HG02852 (cell line): ENCODE data around the gene ARHGEF28.

Experiments used
- ATAC-seq: cut with Tn5 transposase; IDR thresholded peaks from one replicate; pipeline ENCODE4 v1.9.1; 2021; ENCODE audit warnings: mild to moderate bottlenecking, moderate library complexity; ENCODE audit not compliant: unreplicated experiment

Gene ARHGEF28

DNA sequence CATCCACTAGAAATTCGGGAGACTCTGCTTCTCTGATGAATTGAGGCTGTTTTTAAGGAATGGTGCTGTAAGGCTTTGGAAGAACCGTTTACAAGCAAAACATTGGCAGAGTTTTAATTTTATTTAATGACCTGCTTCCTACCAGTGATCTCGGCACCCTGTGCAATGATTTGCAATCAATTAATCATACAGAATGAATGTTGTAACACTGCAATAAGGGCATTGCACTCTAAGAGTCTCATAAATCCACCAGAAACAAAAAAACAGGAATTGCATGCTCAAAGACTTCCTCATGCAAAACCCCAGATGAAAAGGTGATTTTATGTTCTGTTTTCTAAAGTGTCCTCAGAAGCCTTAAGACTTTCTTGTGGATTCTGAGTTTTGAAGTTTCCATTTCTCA, 295.7 kb downstream of the ARHGEF28 start:
- ATAC-seq, result no peak

DNA sequence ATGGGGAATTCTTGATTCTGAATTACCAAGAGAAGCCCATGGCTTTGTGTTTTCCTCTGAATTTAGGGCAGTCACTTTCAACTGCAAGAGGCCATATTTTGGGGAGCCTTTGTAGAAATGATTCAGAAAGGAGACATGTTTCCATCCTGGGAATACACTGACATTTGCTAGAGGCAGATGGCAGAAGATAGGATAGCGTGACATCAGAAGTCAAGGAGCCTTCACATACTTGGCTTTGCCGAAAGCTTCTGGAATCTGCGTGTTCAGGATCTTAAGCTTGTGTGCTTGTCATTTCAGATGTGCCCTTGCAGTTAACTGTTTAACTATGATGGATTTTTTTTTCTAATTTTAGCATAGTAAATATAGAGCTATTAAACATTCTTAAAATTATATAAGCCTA, 296.2 kb downstream of the ARHGEF28 start:
- no peak for ATAC-seq

DNA sequence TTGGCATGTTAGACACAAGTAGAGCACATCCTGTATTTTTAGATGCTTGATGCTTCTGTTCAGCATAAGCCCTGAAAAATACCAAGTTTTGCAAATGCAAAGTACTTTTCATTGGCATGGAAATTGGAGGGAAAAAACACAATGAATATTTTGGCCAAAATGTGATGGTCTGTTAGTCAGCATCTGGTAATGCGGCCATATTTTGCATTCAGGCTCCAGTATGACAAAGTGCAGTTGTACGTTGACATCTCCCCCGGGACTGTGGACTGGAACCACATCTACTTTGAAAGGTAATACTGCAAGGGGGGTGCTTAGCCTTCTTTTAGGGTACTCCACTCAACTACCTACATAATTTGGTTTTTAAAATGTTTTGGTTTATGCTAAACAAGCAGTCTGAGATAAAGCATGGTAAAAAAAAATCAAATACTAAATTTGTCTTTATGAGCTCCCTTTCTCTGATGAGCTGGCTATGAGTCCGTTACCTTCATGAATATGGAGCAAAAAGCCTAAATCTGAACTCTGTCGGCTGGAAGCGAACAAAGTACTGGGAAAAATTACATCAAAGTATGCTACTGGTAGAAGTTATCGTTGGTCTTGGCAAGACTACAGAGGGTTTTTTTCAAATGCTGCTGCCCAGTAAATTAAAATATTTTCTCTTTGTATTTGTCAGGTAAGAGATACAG, 297.0 kb downstream of the ARHGEF28 start:
- no peak for ATAC-seq

DNA sequence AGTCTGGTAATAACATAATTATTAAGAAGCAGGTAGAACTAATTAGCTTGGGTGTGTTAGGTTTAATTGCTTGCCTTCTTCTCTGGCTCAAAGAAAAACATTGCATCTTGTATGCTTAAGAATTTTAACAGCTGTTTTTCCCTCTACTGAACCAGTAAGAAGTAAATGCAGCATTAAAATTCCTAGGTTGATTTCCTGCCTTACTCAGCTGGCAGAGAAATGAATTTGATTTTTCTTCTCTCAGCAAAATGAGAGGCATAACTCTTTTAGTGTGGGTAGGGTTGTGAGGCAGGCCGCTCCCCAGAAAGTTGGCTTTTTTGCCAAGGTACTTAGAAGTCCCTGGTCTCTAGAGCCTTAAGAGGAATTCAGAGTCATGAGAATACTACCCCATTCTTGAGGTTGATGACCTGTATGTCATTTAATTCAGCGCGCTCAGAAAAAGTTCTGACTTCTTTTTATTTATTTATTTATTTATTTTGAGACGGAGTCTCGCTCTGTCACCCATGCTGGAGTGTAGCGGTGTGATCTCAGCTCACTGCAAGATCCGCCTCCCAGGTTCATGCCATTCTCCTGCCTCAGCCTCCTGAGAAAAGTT, 302.6 kb downstream of the ARHGEF28 start:
- no peak for ATAC-seq

DNA sequence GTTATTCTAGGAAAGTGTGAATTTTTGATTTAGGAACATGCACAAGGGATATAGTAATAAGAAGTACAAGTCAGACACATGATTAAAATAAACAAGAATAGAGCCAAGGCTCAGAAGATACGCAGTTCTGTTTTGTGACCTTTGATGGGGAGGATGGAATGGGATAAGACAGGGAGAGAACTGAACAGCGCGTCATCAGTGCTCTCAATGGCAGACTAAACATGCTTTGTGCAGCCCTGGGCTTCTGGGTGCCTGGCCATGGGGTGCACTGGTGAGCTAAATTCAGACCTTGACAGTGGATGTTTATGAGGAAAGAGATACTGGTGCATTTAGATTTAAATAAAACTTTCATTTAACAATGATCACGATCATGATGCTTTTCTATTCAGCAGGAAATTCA, 309.7 kb downstream of the ARHGEF28 start:
- ATAC-seq, result no peak

DNA sequence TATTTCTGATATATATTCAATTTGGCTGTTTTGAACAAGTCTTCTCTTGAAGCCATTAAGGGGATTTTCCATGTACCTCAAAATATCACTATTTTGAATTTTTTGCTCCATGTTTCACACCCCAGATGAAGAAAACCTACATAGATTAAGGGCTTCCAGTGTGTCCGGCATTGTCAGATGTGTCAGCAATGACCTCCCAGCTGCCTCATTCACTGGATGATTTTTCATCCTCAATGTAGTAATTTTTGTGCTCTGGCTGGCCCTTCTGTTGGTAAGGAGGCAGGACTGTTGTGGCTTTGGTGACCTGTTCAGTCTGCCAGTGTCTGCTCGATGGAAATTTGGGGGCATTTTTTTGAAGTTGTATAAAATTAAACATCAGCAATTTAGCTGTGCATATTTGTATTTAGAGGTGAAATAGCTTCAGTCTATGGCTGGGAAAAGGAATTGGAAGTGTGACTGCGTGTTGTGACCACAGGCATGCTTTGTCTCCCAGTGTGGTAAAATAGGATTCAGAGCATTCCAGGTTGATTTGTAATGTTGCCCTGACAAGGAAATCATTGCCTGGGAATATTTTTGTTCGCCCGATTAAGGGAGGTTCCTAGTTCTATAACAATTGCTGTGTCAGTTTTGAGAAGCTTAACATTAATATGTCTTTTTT, 312.4 kb downstream of the ARHGEF28 start:
- ATAC-seq, result no peak

DNA sequence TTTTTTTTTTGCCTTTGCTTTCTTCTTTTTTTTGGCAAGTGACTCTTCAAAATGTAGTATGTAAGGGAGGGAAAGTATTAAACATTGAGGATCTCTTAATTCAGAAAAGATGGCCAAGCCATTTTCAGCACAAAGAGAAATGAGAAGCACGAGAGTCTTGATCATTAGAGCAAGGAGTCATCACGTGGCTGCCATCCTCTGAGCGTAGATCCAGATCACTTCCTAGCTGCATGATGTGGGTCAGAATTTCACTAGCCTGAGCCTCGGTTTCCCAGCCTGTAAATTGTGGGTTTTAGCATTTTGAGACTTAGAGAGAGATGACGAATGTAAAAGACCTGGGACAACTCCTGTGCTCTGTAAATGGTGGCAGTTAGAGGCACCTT, 312.9 kb downstream of the ARHGEF28 start:
- no peak for ATAC-seq

DNA sequence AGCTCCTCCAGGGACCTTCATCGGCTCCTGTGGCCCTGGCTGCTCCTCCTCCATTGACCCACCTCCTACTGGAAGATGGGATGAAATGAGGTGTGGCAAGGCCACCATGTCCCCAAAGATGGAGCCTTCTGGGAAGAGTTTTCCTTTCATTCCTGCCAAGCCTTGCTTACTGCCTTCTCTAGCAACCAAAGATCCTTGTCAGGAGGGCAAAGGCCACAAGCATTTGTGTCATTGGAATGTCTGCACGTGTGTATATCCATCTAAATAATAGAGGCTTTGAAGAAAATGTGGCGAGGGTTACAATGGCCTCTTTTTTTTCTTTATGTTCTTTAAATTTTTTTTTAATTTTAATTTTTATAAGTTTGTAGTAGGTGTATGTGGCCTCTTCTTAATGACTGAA, 313.6 kb downstream of the ARHGEF28 start:
- ATAC-seq, result no peak

DNA sequence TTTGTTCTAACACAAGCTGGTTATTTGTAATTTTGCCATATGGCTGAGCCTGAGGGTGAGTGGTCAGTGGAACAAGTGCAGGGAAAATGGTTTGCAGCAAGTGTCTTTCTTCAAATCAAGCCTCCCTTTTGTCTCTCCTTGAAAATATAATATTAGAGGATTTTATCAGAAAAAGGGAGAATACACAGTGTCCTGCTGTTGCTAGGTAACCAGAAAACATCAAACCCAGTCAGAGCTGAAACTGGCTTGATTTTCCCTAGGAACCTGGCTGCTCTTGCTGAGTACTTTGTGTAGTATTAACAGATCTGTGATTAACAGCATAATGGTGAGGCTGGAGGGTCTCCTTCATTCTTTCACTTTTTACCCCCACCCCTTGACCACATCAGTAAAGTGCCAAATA, 314.0 kb downstream of the ARHGEF28 start:
- ATAC-seq, result no peak

DNA sequence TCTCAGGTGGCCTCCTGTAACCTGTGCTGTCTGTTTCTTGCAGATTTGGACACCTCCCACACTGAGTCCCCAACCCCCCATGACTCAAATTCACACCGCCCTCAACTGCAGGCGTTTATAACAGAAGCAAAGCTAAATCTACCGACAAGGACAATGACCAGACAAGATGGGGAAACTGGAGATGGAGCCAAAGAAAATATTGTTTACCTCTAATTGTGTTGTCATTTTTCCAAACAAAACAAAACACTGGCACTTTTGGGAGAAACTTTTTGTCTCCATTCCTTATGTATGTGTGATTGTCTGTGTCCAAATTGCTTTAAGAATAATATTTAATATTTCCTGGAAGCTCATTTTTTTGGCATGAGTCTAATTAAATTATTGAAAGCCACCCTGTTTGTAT, 314.8 kb downstream of the ARHGEF28 start:
- no peak for ATAC-seq

DNA sequence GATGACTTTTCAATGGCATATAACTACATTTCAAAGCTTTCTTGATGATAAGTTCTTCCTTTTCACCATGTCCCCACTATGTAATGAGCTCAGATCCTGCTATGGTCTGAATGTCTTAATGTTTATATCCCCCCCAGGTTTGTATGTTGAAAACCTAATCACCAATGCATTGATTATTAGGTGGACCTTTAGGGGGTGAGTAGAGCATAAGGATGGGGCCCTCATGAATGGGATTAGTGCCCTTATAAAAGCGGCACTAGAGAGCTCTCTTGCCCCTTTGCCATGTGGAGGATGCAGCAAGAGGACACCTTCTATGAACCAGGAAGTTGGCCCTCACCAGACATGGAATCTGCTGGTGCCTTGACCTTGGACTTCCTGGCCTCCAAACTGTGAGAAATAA, 316.8 kb downstream of the ARHGEF28 start:
- ATAC-seq, result no peak

DNA sequence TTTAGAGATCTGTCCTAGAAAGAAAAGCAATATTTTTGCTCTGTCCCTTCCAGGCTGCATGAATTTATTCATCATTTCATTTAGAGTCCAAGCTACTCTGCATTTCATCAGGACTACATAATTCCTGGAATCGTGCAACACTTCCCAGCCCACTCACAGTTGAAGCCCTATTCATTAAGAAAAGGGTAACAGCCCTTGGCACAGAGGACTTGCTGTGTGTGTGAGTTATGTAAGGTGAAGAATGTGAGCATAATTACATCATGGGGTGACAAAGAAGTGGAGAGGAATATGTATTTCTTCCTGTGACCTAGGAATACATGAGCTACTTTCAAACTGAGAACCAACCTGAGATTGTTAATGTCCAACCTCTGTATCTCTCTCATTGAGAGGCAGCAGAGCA, 317.4 kb downstream of the ARHGEF28 start:
- no peak for ATAC-seq

DNA sequence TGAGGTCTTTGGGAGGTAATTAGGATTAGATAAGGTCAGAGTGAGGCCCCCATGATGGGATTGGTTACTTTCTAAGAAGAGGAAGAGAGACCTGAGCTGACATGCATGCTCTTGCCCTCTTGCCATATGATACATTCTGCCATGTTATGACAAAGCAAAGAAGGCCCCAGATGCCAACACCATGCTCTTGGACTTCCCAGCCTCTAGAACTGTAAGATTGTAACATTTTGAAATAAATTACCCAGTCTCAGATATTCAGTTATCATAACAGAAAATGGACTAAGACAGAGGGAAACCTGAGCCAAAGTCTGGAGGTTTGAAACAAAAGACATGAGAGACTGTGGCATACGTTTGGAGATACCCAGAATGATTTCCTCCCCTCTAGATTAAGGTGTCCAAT, 318.6 kb downstream of the ARHGEF28 start:
- ATAC-seq, result no peak

DNA sequence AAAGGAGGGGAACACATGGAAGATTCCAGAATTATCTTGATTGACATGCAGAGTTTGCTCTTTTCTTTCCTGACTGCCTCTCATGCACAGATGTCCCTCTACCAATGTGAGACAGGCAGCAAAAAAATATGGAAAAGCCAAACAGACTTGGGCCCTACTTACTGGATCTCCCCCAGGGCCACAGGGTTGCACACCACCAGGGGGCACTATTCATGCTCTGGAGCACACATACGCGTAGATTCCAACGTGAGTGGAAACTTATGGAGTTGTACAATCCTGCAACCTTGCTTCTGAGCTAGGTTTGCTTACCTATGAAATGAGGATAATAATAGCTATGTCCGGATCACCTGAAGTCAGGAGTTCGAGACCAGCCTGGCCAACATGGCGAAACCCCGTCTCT, 319.5 kb downstream of the ARHGEF28 start:
- ATAC-seq, result no peak

DNA sequence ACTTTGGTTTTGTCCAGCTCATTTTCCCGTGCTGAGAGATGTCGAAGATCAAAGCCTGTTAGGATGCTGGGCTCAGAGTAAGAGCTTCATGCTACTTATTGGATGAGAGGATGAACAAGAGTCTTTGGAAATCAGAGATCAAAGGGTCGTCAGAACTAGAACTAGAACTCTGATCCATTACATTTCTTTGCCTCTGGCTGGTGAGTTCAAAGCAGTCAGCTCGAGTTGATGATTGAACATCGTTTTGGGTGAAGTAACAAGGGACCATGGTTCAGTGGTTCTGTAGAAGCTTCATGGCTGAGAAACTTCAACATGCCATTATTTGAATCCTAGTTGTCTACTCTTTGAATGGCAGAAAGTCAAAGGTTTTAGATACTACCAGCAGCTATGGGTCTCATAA, 320.3 kb downstream of the ARHGEF28 start:
- no peak for ATAC-seq

DNA sequence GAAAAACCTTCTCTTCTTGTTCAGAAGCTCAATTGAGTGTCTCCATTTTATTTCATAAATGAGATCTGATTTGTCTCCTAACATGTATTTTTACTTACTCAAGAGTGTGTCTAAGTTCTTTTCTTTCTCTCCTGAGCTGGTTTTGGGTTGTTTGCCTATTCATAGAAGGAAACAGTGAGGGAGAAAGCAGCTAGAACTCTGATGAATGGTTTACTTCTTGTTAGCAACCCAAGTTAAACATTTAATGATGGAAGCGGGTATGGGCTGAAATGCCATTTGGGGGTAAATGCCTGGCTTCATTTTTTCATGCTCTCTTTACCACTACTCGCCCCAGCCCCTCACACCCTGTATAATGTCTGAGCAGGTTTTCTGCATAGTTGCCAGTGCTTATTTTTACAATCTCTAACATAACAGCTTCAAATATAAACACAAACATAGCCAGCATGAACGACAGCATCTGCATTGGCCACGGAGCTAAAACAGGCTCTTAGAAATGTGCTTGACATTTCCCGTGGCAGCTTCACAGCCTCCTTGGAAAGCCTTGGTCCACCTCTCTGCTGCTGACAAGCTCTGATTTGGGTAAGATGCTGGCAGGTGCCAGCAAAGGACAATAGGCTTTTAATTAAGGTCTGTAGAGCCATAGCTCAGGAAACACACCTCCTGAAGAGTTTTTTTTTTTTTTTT, 321.1 kb downstream of the ARHGEF28 start:
- no peak for ATAC-seq

DNA sequence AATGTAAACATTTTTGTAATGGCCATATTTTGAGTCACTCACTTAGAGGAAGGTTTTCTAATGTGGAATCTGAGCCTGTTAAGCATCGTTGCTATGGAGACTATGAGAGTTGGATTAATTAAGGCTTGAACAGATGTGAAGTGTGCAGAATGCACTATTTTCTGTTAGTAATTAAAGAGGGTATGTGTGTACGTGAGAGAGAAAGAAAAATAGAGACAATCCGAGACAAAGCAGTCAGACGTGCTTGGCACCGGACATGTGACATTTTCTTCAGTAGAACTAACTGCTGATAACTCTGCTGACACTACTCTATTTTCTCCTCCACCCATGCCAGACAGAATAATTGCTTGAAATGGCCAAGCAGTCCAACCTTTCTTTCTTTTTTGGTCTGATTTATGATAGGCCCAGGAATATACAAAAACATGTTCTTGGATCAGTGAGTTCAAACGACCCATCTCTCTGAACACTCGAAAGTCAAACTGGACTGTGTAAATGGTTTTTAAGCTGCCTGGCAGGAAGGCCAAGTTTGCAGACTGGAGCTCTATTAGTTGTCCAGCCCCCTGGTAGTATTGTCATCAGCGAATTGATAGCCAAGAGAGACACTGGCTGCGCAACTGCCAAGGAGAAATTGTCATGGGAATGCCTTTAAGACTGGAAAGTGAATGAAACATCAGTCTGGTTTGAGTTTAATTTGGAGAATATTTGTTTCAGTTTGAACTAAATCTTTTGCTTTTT, 322.1 kb downstream of the ARHGEF28 start:
- ATAC-seq, result no peak

DNA sequence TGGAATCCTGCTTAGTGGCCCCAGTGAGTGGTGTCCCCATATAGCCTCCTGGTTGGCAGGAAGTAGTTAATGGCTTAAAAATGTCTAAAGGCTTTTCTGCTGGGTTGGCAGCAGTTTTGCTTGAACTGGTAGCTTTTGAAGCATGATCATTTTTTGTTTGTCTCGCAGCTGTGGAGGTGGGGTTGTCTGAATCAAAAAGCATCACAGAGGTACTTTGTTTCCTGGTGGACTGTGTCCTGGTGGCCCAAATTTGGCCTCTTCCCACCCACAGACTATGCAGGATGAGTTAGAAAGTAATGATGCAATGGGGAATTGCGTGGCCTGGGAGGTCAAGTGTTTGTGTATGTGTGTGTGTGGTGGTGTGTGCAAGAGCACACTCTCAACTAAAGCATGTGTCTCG, 322.7 kb downstream of the ARHGEF28 start:
- no peak for ATAC-seq

DNA sequence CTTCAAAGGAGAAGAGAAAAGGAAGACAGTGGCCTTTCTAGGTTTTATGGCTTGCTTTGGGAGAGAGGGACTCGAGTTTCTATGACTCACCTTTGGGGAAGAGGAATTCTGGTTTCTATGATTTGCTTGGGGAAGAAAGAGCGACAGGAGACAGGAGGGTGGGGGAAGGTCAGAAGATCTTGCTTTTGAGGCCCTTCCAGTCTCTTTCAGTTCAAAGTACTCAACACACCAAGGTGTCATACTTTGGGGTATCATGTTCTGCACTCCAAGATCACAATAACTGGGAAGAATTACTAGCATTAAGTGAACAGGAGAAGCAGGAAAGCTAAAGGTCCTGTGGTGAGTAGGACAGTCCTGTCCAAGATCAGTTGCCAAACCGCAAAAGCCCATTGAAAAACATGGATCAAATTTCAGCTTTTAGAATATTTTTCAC, 324.5 kb downstream of the ARHGEF28 start:
- ATAC-seq, result no peak

DNA sequence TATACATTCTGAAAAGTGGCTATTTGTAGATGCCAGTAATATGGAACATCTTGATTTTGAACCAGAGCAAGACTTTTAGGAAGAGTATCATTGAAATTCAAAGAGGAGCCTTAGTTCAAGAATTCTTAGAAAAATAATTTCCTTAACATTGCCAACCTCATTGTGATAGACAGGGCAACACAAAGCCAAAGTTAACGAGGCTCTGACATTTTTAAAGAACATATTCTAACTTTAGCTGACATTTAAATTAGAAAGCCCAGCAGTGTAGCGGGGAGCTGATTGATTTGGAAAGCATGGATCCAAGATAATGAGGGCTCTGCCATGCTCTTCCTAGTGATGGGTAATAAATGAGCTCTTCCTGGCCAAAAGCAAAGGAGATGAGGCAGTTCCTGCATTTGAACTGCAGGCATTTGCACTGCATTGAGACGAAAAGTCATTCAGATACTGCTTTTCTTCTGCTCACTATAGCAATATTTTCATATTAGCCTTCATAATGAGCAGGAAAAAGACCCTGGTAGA, 325.0 kb downstream of the ARHGEF28 start:
- ATAC-seq, result no peak

DNA sequence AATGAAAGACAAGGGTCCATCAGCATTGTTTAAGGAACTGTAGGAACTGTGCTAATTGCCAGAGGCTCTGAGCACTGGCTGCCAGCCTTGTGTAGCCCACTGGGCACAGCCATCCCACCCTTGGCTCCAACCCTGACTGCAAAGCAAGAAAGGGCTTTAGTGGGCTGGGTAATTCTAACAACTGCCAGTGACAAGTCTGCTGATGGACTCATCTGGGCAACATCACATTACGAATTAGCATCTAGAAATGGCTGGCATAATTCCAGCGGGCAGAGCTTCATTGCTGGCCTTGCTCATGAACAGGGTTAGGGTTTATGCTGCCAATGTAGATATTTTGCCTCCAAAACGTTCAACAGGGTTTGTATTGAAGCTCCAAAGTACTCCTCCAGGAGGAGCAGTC, 326.9 kb downstream of the ARHGEF28 start:
- no peak for ATAC-seq
